Psoas muscle (tissue), 8 donors: Measurements from ENCODE around the gene MYO1D. TPM values are rescaled to one million over a fixed set of nuclear protein-coding genes. Genes with fewer than 3 reads are reported as not detected.

Experiments used
- ATAC-seq, 4 donors: fragments of 200-7000 bp; cut with Tn5 transposase; one replicate each; pipeline ENCODE4 v1.9.1; 2020; ENCODE audit warnings: moderate library complexity in 3 of 4, mild to moderate bottlenecking in 2 of 4
- DNase-seq, 2 donors: peaks; one replicate each; pipeline ENCODE4 v3.0.0-alpha.2; 2020
- H3K27ac ChIP-seq: fragments of 200-600 bp; one replicate; pipeline ENCODE4 v1.8.0; 2022
- H3K27me3 ChIP-seq, 3 donors: fragments of 200-600 bp in 1 of 3; one replicate each; pipeline versions ENCODE4 v1.6.1 to v1.8.0; 2013 to 2022; ENCODE audit warnings: low read length in 2 of 3, mild to moderate bottlenecking in 2 of 3, moderate library complexity in 1 of 3; ENCODE audit not compliant: insufficient read depth in 3 of 3
- H3K36me3 ChIP-seq, 2 donors: fragments of 200-600 bp in 1 of 2; one replicate each; pipeline versions ENCODE4 v1.6.1 to v1.8.0; 2013 to 2022; ENCODE audit warnings: low read depth in 1 of 2, mild to moderate bottlenecking in 1 of 2, moderate library complexity in 1 of 2; ENCODE audit not compliant: insufficient read depth in 1 of 2
- H3K4me1 ChIP-seq: fragments of 200-600 bp; one replicate; pipeline ENCODE4 v1.8.0; 2022
- H3K4me3 ChIP-seq: fragments of 200-600 bp; one replicate; pipeline ENCODE4 v1.8.0; 2022; ENCODE audit warnings: mild to moderate bottlenecking
- H3K9me3 ChIP-seq: fragments of 200-600 bp; one replicate; pipeline ENCODE4 v1.8.0; 2022
- CTCF ChIP-seq: fragments of 200-600 bp; IDR thresholded peaks from one replicate; pipeline ENCODE4 v1.8.0; 2022; ENCODE audit warnings: antibody characterized with exemption
- WGBS, 3 donors: extraction: QIAGEN DNeasy Blood & Tissue Kit; methylation state at CpG; one replicate each; pipeline versions ENCODE4 v1.1.6 to v1.1.7; 2013; 5-methylcytosine and 5-hydroxymethylcytosine counted together
- intact Hi-C, 2 donors: fragments of 100-400 bp; cut with DNase I; formaldehyde crosslinking; loops; one replicate each; pipeline versions ENCODE4 v1.11.0 to v1.14.2; 2022
- polyA plus RNA-seq, 3 donors: library from polyadenylated mRNA; stranded (reverse); fragments of 200-250 nt; gene quantifications; one replicate each; pipeline ENCODE4 v1.2.3, GENCODE V29; 2013
- total RNA-seq, 4 donors: library from RNA; stranded (reverse); fragmentation: NEBNext Ultra II Directional in 2 of 4; extraction: Animal tissue kit (Norgen Biotek cat#: 25700) in 2 of 4; gene quantifications; one replicate each; pipeline versions ENCODE4 v1.2.1 to v1.2.4, GENCODE V29; 2021 to 2023
- donor health status: healthy with polysubstance abuse.
- donor health status: DM: no; HTN: no; CAD: no; lungs with moderate emphysema.
- donor health status: Bipolar disorder and iron deficiency.
- donor health status: healthy.
- donor health status: DM: yes; HTN: yes; CAD: no.
- donor health status: DM: no; HTN: no; CAD: no.
- donor health status: DM: no; HTN: no; CAD: no.
- donor health status: DM: yes; HTN: yes; CAD: no.

Gene MYO1D
- total and polyA plus RNA-seq, 7 donors = 1.8 to 5.9 (median 4.1) TPM

GRCh38 chr17:32688221-32688620 is 188.7 kb downstream of the MYO1D start:
- H3K4me3 ChIP-seq = no peak overlapping the region
- no peaks in the 10 kb centered on the region for H3K27me3 ChIP-seq
- H3K4me1 ChIP-seq = no peaks in the 10 kb centered on the region
- no peaks in the 10 kb centered on the region for H3K9me3 ChIP-seq
- ATAC-seq (no peak), DNase-seq (no peak)
- intact Hi-C loops = no loop called here
- H3K27ac ChIP-seq = no peak overlapping the region
- WGBS, 3 donors = 61 to 67% (median 66%) methylated on average over 4 of the region's 4 CpGs
- no peak for TF ChIP-seq CTCF
- no peaks in the 10 kb centered on the region for H3K36me3 ChIP-seq

- no peak for TF ChIP-seq CTCF
- 86 to 90% (median 89%) methylated on average over 9 to 10 of the region's 16 CpGs for WGBS, 3 donors
Observed at GRCh38 chr17:32684087-32684958, 192.6 kb downstream of the MYO1D start.

GRCh38 chr17:32673964-32674363 is 203.0 kb downstream of the MYO1D start:
- intact Hi-C loops = no loop called here
- TF ChIP-seq CTCF = no peak
- WGBS, 3 donors = 59 to 67% (median 65%) methylated on average over 3 of the region's 3 CpGs
- ATAC-seq (no peak), DNase-seq (no peak)
- no peaks in the 10 kb centered on the region for H3K27me3 ChIP-seq
- H3K36me3 ChIP-seq = no peaks in the 10 kb centered on the region
- no peaks in the 10 kb centered on the region for H3K9me3 ChIP-seq
- no peak overlapping the region for H3K4me3 ChIP-seq
- no peak overlapping the region for H3K27ac ChIP-seq
- H3K4me1 ChIP-seq = no peaks in the 10 kb centered on the region

More at GRCh38 chr17:32684087-32684958, 192.6 kb downstream of the MYO1D start:
- no peak overlapping the region for H3K4me3 ChIP-seq
- H3K4me1 ChIP-seq = no peaks in the 10 kb centered on the region
- no peaks in the 10 kb centered on the region for H3K36me3 ChIP-seq
- no peak for DNase-seq
- intact Hi-C loops = no loop called here
- H3K9me3 ChIP-seq = no peaks in the 10 kb centered on the region
- ATAC-seq = no peak
- no peaks in the 10 kb centered on the region for H3K27me3 ChIP-seq
- H3K27ac ChIP-seq = no peak overlapping the region

GRCh38 chr17:32672711-32673110 is 204.2 kb downstream of the MYO1D start:
- DNase-seq (no peak), ATAC-seq (no peak)
- intact Hi-C loops = no loop called here
- no peaks in the 10 kb centered on the region for H3K4me1 ChIP-seq
- TF ChIP-seq CTCF = no peak
- H3K27ac ChIP-seq = no peak overlapping the region
- no peaks in the 10 kb centered on the region for H3K36me3 ChIP-seq
- no peaks in the 10 kb centered on the region for H3K9me3 ChIP-seq
- no peak overlapping the region for H3K4me3 ChIP-seq
- H3K27me3 ChIP-seq = no peaks in the 10 kb centered on the region
- 14 to 36% (median 25%) methylated on average over 1 of the region's 1 CpG for WGBS, 3 donors
